GM13977 (cell line): ENCODE results near the gene NAGLU.
A peak's percentile ranks its signal among the peaks of the same experiment; 100 is the strongest.

Experiments used
- DNase-seq: peaks from one replicate; pipeline ENCODE4 v3.0.0; 2012; ENCODE audit warnings: low spot score
- CTCF ChIP-seq: IDR thresholded peaks from 2 replicates; pipeline ENCODE4 v1.5.1; 2012; ENCODE audit warnings: mild to moderate bottlenecking, control low read depth; ENCODE audit not compliant: insufficient read depth; ENCODE audit errors: extremely low read depth, missing control alignments
- in situ Hi-C: fragments of 300-500 bp; cut with MboI; formaldehyde crosslinking; loops from one replicate; pipeline ENCODE4 v1.12.0; 2022; ENCODE audit warnings: low sequenced_read_pairs, low pct_unique_long_range_greater_than_20kb, mixed read lengths, inconsistent platforms; ENCODE audit not compliant: unreplicated experiment

NAGLU gene

GRCh38 chr17:42519546-42520491 is 16.2 kb upstream of the NAGLU start:
- in situ Hi-C loops: loop anchor here (25.0 kb wide), 1 partner anchor 208 kb away; no protein-coding TSS in a partner anchor
- no peak for DNase-seq
- TF ChIP-seq CTCF: no peak

- DNase-seq: no peak
- TF ChIP-seq CTCF: peak; percentile 28
- in situ Hi-C loops: loop anchor here (25.0 kb wide), 1 partner anchor 208 kb away; no protein-coding TSS in a partner anchor
Measured at GRCh38 chr17:42520540-42520951, 15.5 kb upstream of the NAGLU start.

- in situ Hi-C loops: loop anchor here (25.0 kb wide), 1 partner anchor 209 kb away; no protein-coding TSS in a partner anchor
- TF ChIP-seq CTCF: no peak
- DNase-seq: no peak
Measured at GRCh38 chr17:42521036-42521435, 15.0 kb upstream of the NAGLU start.

GRCh38 chr17:42521666-42522262 is 14.3 kb upstream of the NAGLU start:
- DNase-seq: no peak
- in situ Hi-C loops: loop anchor here (25.0 kb wide), 1 partner anchor 209 kb away; no protein-coding TSS in a partner anchor
- TF ChIP-seq CTCF: no peak

GRCh38 chr17:42522263-42522790 is 13.7 kb upstream of the NAGLU start:
- TF ChIP-seq CTCF: no peak
- no peak for DNase-seq
- in situ Hi-C loops: loop anchor here (25.0 kb wide), 1 partner anchor 210 kb away; no protein-coding TSS in a partner anchor

- no peak for TF ChIP-seq CTCF
- in situ Hi-C loops: loop anchor here (25.0 kb wide), 1 partner anchor 211 kb away; no protein-coding TSS in a partner anchor
- no peak for DNase-seq
Measured at GRCh38 chr17:42522798-42523278, 13.2 kb upstream of the NAGLU start.
